WERI-Rb-1 (cell line): ENCODE results near the gene ALOX15.
"Not testable (repeated sequence)": the region's sequence is repeated elsewhere in the genome, so short reads cannot be mapped to it uniquely, and the experiment has no call there.

ENCODE experiments used
- DNase-seq: peaks from one replicate; pipeline ENCODE4 v3.0.0-alpha.2; 2020
- H3K27ac ChIP-seq: fragments of 250-450 bp; sonication (Bioruptor Pico); 2 replicates; pipeline ENCODE4 v1.5.1; 2020; ENCODE audit warnings: mild to moderate bottlenecking, moderate library complexity
- H3K27me3 ChIP-seq: fragments of 250-450 bp; sonication (Bioruptor Pico); 2 replicates; pipeline ENCODE4 v1.5.1; 2021; ENCODE audit warnings: mild to moderate bottlenecking, low read depth, moderate library complexity; ENCODE audit not compliant: insufficient read depth, severe bottlenecking
- H3K36me3 ChIP-seq: fragments of 250-450 bp; sonication (Bioruptor Pico); 2 replicates; pipeline ENCODE4 v1.5.1; 2020; ENCODE audit warnings: mild to moderate bottlenecking, moderate library complexity
- H3K4me3 ChIP-seq: 2 replicates; pipeline ENCODE4 v1.5.1; 2011; ENCODE audit warnings: low read depth, mild to moderate bottlenecking, control low read depth, low read length
- H3K9me3 ChIP-seq: fragments of 250-450 bp; sonication (Bioruptor Pico); 2 replicates; pipeline ENCODE4 v1.5.1; 2021; ENCODE audit warnings: mild to moderate bottlenecking, moderate library complexity; ENCODE audit not compliant: severe bottlenecking
- CTCF ChIP-seq: IDR thresholded peaks from 2 replicates; pipeline ENCODE4 v1.5.1; 2011; ENCODE audit warnings: low read depth, mild to moderate bottlenecking, control low read depth, inconsistent platforms, low read length

ALOX15 gene

GRCh38 chr17:4607773-4608187, 33.7 kb downstream of the ALOX15 start:
- no peak overlapping the region for H3K4me3 ChIP-seq
- no peaks in the 10 kb centered on the region for H3K9me3 ChIP-seq
- no peak overlapping the region for H3K27ac ChIP-seq
- TF ChIP-seq CTCF: no peak
- no peaks in the 10 kb centered on the region for H3K27me3 ChIP-seq
- no peaks in the 10 kb centered on the region for H3K36me3 ChIP-seq
- DNase-seq: no peak

GRCh38 chr17:4607261-4607741, 34.2 kb downstream of the ALOX15 start:
- Histone ChIP-seq H3K27ac (no peak overlapping the region), H3K27me3 (no peaks in the 10 kb centered on the region), H3K9me3 (no peaks in the 10 kb centered on the region), H3K36me3 (no peaks in the 10 kb centered on the region), H3K4me3 (no peak overlapping the region)
- no peak for TF ChIP-seq CTCF
- DNase-seq: no peak

- no peak for DNase-seq
- TF ChIP-seq CTCF: no peak
- Histone ChIP-seq H3K27me3 (no peaks in the 10 kb centered on the region), H3K27ac (no peak overlapping the region), H3K36me3 (no peaks in the 10 kb centered on the region), H3K9me3 (no peaks in the 10 kb centered on the region), H3K4me3 (no peak overlapping the region)
Observed at GRCh38 chr17:4605826-4606225, 35.7 kb downstream of the ALOX15 start.

GRCh38 chr17:4604736-4605135, 36.7 kb downstream of the ALOX15 start:
- not testable (repeated sequence) for H3K27ac ChIP-seq, DNase-seq, H3K36me3 ChIP-seq, H3K9me3 ChIP-seq, H3K4me3 ChIP-seq, H3K27me3 ChIP-seq

- Histone ChIP-seq H3K9me3 (no peaks in the 10 kb centered on the region), H3K27me3 (no peaks in the 10 kb centered on the region), H3K36me3 (no peaks in the 10 kb centered on the region), H3K27ac (no peak overlapping the region), H3K4me3 (no peak overlapping the region)
- TF ChIP-seq CTCF: no peak
- no peak for DNase-seq
Observed at GRCh38 chr17:4604111-4604644, 37.3 kb downstream of the ALOX15 start.

- no peak for DNase-seq
- TF ChIP-seq CTCF: no peak
- H3K4me3 ChIP-seq: no peak overlapping the region
- no peaks in the 10 kb centered on the region for H3K9me3 ChIP-seq
- no peak overlapping the region for H3K27ac ChIP-seq
- no peaks in the 10 kb centered on the region for H3K27me3 ChIP-seq
- no peaks in the 10 kb centered on the region for H3K36me3 ChIP-seq
Observed at GRCh38 chr17:4602041-4602440, 39.4 kb downstream of the ALOX15 start.
